ENCODE measurements around the gene KLK1.

DNA sequence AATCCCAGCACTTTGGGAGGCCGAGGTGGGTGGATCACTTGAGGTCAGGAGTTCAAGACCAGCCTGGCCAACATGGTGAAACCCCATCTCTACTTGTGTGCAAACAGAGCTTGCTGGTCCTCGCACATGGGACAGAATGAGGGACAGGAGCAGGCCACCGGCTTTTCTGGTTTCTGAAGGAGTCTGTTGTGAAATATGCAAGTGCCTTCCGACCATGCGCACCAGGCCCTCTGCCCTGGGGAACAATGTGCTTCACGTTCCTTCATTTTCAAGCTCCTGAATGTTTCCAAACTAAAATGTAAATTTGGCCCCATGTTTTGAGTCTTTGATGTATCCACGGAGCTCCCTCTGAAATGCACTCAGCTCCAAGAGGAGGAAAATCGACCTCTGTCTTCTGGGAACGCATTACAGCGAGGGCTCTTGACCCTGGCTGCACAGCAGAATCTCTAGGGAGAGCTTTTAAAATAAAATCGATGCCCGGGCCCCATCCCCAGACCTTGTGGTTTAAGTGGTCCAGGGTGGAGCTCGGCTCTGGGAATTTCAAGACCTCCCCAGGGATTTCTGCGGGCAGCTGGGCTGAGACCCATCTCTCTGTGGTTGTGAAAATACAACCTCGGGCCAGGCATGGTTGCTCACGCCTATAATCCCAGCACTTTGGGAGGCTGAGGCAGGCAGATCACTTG, 42.7 kb downstream of the KLK1 start:
- TF ChIP-seq, protein P1, sequence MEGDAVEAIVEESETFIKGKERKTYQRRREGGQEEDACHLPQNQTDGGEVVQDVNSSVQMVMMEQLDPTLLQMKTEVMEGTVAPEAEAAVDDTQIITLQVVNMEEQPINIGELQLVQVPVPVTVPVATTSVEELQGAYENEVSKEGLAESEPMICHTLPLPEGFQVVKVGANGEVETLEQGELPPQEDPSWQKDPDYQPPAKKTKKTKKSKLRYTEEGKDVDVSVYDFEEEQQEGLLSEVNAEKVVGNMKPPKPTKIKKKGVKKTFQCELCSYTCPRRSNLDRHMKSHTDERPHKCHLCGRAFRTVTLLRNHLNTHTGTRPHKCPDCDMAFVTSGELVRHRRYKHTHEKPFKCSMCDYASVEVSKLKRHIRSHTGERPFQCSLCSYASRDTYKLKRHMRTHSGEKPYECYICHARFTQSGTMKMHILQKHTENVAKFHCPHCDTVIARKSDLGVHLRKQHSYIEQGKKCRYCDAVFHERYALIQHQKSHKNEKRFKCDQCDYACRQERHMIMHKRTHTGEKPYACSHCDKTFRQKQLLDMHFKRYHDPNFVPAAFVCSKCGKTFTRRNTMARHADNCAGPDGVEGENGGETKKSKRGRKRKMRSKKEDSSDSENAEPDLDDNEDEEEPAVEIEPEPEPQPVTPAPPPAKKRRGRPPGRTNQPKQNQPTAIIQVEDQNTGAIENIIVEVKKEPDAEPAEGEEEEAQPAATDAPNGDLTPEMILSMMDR (IDR thresholded peaks at IDR 0.05) = no peak
- no peak for TF ChIP-seq POLR2A (IDR thresholded peaks at IDR 0.05)

All from tibial nerve (tissue), 3 donors.